HG03354 (cell line): ENCODE measurements around the gene MED8.

Experiments
- ATAC-seq: cut with Tn5 transposase; IDR thresholded peaks from one replicate; pipeline ENCODE4 v1.9.1; 2021; ENCODE audit warnings: mild to moderate bottlenecking; ENCODE audit not compliant: unreplicated experiment, poor library complexity, severe bottlenecking

The MED8 gene, protein sequence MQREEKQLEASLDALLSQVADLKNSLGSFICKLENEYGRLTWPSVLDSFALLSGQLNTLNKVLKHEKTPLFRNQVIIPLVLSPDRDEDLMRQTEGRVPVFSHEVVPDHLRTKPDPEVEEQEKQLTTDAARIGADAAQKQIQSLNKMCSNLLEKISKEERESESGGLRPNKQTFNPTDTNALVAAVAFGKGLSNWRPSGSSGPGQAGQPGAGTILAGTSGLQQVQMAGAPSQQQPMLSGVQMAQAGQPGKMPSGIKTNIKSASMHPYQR

DNA sequence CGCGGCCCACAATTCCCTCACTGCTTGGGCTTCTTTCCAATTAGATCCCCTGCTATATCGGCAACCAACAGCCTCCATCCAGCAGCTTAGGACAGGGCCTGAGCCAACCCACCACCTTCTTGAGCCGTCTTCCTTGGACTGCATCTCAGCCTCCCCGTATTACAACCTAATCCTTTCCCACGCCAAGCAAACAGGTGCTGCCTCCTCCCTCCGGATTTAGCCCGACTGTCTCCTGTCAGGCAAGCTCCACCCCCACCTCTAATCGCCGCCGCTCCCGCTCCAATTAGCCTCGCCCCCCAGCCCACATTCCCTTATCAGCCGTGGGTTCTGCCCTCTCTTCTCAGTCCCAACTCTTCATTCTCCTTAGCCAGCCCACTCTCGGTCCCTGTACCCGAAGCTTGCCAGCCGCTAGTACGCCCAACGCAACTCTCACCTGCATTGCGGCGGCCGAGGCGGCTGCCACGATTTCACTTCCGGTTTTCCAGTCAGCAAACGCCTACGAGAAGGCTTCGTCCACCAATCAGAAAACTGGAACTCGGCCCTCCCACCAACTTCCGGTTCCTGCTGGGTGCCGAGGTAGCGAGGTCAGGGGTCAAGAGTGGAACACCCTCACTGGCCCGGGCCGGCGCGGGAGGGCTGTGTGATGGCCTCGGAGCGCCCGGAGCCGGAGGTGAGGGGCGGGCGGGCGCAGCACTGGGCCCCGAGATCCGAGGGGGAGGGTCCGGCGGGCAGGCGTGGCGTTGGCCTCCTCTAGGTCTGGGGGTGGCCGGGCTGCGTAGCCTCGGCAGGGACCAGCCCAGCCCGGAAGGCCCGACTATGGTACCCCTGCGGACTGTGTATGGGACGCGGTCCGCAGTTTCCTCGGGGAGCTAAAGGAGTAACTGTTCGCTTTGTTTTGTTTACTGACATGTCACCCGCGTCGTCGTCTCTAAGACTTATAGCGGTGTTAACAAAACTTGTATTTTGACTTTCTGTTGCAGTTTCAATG, at the start of gene MED8, which contains the start of gene SZT2:
TSS of gene MED8 (minus strand) at position 475 of the 988 bp plus-strand sequence. CDS start at position 439, 36 bp downstream.
TSS of gene SZT2 (plus strand) at position 574 of the 988 bp plus-strand sequence. CDS start at position 644, 70 bp downstream.
- ATAC-seq, result peak; percentile 96

DNA sequence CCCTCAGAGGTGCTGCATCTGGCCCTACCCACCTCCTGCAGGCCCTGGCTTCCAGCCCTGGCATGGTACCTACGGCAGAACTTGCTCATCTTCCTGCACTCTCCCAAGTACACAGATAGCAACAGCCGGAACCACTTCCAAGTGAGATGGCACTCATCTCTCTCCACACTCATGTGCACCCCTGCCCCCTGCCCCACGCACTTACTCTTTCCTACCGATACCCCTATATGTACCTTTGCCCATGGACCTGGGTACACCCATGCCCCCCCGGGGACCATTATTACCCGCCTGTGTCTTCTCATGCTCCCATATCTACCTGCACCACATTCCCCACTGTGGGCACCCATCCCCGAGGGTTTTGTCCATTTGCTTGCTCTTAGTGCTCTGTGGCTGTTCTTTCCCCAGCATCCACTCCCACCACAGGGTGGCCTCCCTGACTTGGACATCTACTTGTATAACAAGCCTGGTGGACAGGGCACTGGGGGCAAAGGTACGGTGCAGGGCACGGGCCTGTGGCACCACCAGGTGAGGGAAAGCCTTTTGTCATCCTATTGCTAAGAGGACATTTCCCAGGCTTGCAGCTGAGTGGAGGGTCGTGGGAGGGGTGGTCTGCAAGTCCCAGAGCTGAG, 49.5 kb upstream of the MED8 start:
- no peak for ATAC-seq

DNA sequence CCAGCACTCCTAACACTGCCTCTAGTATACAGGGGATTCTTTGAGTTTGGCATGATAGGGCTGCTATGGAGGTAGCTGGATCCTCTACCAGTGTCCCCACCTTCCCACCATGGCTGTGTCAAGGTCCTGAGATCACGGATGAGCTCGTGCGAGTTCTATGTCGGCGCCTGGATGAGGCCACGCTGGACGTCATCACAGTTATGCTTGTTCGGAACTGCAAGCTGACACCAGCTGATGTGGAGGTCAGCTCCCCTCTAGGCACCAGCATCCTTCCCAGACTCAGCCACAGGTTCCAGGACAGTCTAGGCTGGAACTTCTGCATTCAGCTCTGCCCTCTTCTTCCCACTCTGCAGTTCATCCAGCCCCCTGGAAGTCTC, 49.0 kb upstream of the MED8 start:
- ATAC-seq, result no peak

DNA sequence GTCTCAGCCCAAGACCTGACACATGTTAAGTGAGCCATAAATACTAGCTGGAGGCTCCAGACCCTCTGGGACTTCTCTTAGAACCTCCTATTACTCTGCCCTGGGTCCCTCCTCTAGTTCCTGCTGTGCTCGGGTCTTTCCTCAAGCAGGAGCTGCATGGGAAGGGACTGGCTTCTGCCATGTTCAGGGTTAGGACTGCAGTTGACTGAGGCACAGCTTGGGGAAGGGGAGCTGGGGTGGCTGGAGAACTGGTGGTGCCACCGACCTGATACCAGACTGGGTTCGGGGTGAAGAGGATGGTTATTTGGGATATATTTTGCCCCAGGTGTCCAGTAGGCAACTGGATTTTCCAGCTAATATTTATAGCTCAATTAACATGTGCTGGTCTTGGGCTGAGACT, 48.4 kb upstream of the MED8 start:
- no peak for ATAC-seq

DNA sequence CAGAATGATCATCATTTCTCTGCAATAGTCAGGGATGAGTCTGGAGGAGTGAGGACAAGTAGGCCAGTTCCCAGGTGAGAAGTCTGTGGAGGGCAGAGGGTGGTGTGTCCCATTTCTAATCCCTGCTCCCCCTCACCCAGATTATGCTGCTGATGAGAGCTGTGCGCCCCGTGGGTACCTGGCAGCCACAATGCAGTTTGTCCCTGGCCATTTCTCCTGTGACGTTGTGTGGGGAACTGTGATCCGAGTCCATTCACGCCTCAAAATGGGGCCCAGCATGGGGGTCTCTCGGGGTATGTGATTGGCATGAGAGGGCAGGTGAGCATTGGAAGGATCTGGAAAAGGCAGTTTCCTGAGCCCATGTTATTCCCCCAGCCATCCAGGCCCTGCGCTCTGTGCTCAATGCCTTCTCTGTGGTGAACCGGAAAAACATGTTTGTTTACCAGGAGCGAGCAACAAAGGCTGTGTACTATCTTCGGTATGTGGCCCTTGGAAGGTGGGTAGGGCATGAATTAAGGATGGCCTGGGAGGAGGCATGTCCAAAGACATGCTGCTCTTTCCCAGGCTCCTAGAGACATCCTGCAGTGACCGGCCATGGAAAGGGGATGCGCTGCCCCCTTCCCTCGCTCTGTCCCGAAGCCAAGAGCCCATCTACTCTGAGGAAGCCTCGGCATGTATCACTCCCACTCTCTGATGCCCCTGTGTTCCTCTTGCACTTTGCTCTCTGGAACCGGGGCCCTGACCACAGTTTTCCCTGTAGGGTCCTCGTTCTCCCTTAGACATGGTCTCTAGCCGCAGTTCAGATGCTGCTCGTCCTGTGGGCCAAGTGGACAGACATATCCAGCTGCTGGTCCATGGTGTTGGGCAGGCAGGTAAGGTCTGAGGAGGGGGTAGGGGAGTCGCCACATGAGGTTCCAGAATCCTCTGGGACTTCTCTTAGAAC, 47.7 kb upstream of the MED8 start:
- no peak for ATAC-seq

DNA sequence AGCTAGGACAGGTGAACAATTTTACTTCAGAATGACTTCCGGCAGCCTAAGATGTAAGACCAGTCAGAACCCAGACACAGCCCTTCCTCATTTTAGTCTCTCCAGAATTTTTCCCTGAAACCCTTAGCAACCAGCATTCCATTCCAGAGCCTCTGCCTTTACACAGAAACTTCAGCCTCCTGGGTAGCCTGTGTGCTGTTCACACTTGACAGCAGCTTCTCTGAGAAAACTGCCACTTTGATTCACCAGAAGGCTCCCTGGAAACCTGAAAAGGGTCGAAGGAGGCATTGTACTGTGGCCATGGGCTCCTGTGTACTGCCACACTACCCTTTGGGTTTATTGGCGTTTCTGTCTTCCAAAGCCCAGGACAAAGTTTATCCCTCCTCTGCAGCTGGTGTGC, 46.8 kb upstream of the MED8 start:
- no peak for ATAC-seq

DNA sequence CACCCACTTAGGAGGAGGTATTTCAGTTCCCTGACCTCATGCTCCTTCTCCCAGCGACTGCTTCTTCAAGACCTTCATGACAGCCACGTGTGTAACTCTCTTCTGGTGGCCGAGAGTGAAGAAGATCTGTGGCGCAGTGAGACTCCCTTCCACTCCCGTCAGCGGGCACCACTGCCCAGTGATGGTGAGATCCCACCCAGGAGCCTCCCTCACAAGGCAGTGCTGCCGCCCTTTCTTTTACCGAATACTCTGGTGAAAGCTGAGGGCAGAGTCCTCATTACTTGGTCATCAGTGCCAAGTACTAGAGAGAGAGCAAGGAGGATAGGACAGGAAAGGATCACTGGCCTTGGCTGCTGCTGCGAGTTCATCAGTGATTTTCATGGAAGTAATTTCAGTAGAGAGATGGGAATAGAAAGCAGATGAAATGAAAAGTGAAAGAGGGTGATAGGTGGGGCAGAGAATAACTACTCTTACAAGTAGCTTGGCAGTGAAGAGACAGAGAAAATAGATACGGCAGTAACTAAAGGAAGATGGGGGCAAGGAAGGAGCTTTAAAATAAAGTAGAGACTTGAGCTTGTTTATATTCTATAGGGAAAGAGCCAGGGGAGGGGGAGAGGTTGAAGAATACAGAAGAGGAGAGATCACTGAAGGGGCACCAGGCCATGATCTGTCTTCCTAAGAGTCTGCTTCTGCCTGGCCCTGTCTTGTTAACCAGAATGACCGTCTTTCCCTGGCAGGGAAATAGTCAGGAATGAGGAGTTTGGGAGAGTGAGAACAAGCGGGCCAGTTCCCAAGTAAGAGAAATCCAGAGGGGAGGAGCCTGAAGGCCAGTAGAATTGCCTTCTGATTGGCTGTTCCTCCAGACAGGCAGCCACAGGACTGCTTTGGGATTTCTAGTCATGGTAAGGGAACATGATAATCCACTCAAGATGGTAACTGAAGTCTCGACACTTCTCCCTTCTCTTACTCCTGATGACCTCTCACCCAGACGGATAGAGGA, 45.8 kb upstream of the MED8 start:
- ATAC-seq, result no peak

DNA sequence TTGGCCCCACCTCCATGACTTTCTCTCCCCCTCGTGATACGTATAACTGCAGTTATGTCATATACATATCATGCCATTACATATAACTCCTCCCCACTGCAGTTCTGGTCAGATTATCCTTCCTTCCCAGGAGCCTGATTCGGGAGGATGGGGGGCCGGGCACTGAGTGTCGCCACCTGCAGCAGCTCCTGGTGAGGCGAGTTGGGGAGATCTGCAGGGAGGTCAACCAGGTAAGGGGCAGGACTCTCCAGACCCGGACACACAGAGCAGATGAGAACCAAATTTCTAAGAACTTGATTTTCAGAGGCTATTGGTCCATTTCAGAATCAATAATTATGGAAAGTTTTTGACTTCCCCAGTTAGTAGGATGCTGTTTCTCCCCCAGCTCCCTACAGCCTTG, 44.7 kb upstream of the MED8 start:
- no peak for ATAC-seq

DNA sequence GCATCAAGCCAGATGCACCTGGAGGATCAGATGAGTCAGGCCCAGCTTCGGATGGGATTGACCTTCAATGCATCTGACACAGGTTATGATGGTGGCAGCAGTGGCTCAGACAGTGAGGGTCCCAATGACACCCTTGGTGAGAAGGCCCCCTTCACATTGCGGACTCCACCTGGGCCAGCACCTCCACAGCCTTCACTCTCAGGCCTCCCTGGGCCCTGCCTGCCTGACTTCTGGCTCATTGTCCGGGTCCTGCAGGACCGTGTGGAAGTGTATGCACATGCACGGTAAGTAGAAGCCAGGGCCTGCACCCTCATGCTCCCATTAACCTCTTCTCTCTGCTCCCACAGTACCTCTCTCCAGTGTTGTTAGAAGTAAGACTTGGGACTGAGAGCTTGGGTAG, 43.3 kb upstream of the MED8 start:
- ATAC-seq, result no peak

DNA sequence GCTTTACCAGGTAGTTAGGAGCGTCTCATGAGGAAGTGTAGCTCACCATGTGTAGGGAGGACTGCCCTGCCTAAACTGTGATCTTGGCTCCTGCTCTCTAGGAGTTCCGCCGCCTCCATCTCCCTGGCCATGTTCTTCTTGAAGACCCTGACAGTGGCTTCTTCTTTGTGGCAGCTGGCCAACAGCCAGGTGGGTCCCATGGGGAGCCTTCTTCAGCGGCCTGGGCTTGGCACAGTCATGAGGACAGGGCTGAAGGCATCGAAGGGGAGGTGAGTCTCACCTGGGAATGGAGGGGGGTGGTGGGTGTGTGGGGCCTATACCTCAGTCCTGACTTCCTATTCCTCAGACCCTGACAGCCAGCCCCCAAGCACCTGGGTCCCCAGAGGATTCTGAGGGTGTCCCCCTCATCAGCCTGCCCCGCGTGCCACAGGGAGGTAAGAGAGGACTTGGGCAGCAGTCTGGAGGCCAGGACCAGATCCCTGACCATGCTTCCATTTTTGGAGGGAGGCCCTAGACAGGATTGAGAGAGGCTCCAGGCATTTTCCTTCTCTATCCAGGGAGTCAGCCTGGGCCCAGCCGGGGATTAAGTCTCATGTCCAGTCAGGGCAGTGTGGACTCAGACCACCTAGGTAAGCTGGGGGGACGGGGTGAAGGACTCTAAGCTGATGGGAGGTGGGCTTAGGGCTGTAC, 42.7 kb upstream of the MED8 start:
- ATAC-seq, result no peak

DNA sequence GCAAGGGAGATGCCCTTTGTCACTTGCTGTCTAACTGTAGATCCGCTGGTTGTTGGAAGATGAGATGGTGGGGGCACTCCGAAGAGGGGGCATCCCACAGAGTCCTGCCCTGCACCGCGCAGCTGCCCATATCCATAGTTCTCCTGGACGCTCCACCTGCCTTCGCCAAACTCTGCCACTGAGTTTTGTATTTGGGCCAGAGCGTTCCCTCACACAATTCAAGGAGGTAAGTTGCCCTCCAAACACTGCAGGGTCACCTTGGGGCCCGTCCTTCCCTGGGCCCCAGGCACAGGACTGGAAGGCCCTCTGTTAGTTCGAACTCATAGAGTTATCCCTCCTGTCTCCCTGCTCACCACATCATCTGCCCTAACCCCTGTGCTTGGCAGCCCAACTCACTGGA, 42.1 kb upstream of the MED8 start:
- no peak for ATAC-seq

DNA sequence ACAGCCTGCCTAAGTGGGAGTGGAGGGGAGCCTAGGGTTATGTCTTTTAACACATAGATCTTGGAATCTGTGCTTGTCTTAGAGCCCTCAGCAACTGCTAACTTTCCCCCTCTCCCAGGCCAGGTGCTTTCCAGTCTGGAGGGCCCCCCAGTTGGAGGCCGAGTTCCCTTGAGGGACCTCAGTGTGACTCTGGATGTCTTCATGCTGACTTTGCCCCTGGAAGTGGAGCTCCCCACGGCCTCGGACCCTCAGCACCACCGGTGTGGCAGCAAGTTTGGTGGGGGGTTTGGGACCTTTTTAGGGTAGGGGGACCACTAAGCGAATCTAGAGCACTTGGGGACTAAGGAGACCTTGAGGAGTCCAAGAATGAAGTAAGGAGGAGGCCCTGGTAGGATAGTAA, 41.2 kb upstream of the MED8 start:
- ATAC-seq, result no peak

DNA sequence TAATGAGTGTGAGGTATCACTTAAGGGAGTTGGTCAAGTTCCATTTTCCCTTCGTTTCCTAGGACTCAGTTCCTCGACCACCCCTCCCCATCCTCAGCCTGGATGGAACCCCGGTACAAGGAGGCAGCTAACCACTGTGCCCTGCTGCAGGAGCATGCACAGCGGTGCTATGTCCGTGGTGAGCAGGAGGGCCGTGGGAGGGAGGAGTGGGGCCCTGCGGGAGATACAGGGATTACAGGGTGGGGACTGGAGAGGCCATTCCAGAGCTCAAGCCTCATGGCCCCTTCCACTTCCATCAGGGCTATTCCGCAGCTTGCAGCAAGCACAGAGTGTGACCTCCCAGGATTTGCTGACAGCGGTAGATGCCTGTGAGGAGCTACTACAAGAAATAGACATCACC, 38.3 kb upstream of the MED8 start:
- ATAC-seq, result no peak

DNA sequence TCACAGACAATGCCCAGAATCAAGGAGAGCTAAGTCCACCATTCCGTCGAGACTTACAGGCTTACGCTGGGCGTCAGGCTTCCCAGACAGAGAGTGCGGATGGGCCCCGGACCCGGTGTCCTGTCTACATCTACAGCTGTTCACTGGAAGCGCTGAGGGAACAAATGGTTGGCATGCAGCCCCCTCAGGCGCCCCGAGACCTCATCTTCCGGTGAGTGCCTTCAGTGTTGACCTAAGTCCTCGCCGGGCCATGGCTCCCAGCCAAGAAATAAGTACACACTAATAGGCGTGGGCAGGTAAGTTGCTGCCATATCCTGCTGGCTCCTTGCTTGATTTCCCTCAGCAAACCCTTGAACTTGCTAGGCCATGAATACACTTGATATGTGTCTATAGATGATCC, 37.9 kb upstream of the MED8 start:
- ATAC-seq, result no peak

DNA sequence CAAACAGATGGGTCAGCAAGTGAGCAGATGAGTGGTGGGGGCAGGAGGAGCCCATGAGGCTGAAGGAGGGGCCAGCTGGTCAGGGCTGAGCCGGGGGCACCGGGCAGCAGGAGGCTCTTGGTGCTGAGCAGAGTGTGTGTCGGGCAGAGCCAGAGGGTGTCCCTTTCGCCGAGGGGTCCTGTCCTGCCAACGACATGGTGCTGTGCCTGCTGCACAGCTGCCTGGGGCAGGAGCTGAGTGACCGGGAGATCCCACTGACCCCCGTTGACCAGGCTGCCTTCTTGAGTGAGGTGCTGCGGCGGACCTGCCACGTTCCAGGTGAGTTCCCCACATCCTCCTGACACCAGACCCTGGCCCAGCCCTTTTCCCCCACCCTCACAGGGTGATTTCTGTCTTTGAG, 36.6 kb upstream of the MED8 start:
- no peak for ATAC-seq

DNA sequence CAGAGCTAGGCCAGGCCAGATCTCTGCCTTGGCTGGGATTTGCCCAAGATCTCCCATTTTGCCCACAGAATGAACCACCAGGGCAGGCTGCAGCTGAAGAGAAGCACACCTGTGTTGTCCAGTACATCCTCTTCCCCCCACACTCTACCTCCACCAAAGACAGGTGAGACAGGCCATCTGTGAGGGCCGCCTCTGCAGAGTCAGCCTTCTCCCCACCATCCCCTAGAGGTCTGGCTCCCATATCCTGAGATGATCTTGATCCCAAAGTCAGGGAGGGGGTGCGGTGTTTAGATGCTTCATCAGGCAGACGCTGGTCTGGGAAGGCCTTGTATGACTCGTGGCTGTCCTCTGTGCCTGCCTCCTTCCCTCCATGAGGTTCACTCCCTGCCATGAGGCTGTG, 35.4 kb upstream of the MED8 start:
- ATAC-seq, result no peak

DNA sequence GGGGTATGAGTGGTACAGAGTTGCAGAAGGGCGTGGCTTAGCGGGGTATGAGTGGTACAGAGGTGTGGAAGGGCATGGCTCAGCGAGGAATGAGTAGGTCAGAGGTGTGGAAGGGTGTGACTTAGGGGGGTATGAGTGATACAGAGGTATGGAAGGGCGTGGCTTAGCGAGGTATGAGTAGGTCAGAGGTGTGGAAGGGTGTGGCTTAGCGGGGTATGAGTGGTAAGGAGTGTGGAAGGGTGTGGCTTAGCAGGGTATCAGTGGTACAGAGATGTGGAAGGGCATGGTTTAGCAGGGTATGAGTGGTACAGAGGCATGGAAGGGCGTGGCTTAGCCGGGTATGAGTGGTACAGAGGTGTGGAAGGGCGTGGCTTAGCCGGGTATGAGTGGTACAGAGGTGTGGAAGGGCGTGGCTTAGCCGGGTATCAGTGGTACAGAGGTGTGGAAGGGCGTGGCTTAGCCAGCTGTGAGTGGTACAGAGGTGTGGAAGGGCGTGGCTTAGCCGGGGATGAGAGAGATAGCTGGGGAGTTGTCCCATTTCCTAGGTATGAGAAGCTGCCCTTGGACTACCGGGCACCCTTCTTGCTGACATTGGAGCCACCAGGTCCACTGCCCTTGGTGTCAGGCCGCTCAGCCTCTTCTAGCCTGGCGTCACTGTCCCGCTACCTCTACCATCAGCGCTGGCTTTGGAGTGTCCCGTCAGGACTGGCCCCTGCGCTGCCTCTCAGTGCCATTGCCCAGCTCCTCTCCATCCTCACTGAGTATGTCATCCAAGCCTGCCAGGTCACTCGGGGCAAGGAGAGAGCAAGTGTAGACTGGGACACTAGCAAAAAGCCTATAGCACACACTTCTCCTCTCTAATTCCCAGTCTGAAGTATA, 34.3 kb upstream of the MED8 start:
- no peak for ATAC-seq
